Measurements from ENCODE around the gene FOXK2.

- TF ChIP-seq YY1 (IDR thresholded peaks at IDR 0.05; ENCODE audit: insufficient read depth, insufficient read length) (no peak), ZNF274 (IDR thresholded peaks at IDR 0.05; ENCODE audit: low read depth, low read length) (no peak), SUZ12 (IDR thresholded peaks at IDR 0.05; ENCODE audit: extremely low read depth, insufficient read depth, insufficient read length) (no peak)
Measured at GRCh38 chr17:82602986-82603710, 83.6 kb downstream of the FOXK2 start.
